ENCODE data around the gene GUCA2A. TPM values are rescaled to one million over a fixed set of nuclear protein-coding genes. Genes with fewer than 3 reads are reported as not detected.
A peak's percentile ranks its signal among the peaks of the same experiment; 100 is the strongest.

GUCA2A gene
- total RNA-seq, 1 experiment from 2014 or later: not detected

- DNase-seq: no peak
- Histone ChIP-seq H3K9ac (ENCODE audit: extremely low read depth, insufficient read length, low read length) (no peak overlapping the region), H2AK5ac (ENCODE audit: insufficient read length, low read length) (no peak overlapping the region), H4K8ac (replicated peaks; ENCODE audit: insufficient read length, low read depth, low read length) (no peak overlapping the region), H4K5ac (ENCODE audit: insufficient read length, low read depth, low read length) (no peak overlapping the region), H4K20me1 (ENCODE audit: control insufficient read depth, insufficient read depth, insufficient read length) (no peaks in the 10 kb centered on the region), H2BK5ac (ENCODE audit: insufficient read length, low read length) (no peak overlapping the region), H2BK20ac (ENCODE audit: low read depth, low read length, poor library complexity, severe bottlenecking) (no peak overlapping the region), H3K23me2 (ENCODE audit: insufficient read length, low read depth, low read length, poor library complexity, severe bottlenecking) (no peaks in the 10 kb centered on the region), H3K4ac (ENCODE audit: low read depth, low read length) (no peak overlapping the region), H2BK120ac (ENCODE audit: low read depth, low read length, poor library complexity, severe bottlenecking) (no peak overlapping the region), H2BK15ac (ENCODE audit: low read depth, low read length) (no peak overlapping the region), H3K56ac (ENCODE audit: insufficient read length, low read depth, low read length) (no peak overlapping the region), H3K23ac (ENCODE audit: insufficient read length, low read depth, low read length) (no peak overlapping the region), H3K79me1 (ENCODE audit: insufficient read depth, low read depth, low read length, poor library complexity, severe bottlenecking) (no peaks in the 10 kb centered on the region), H3K27me3 (ENCODE audit: insufficient read depth, low read length) (no peaks in the 10 kb centered on the region), H3K27ac (ENCODE audit: insufficient read length, low read depth, low read length) (no peak overlapping the region), H2BK12ac (ENCODE audit: insufficient read length, low read depth, low read length) (no peak overlapping the region), H4K91ac (ENCODE audit: insufficient read length, low read depth, low read length) (no peak overlapping the region), H2AFZ (ENCODE audit: low read length) (no peak overlapping the region), H3T11ph (ENCODE audit: low read length) (no peak overlapping the region), H3K18ac (ENCODE audit: insufficient read length, low read depth, low read length) (no peak overlapping the region), H3K4me2 (ENCODE audit: insufficient read depth, insufficient read length, low read length) (no peak overlapping the region), H3K9me3 (ENCODE audit: control insufficient read depth, low read depth, low read length) (no peaks in the 10 kb centered on the region), H3K79me2 (ENCODE audit: insufficient read depth, low read length) (no peaks in the 10 kb centered on the region), H3K4me1 (ENCODE audit: insufficient read depth, low read length) (no peaks in the 10 kb centered on the region), H3K14ac (ENCODE audit: insufficient read depth, low read length) (no peak overlapping the region)
- peaks cover 10% of the 10 kb centered on the region for H3K27me3 Mint-ChIP-seq (ENCODE audit: low read depth)
- no CpG with 5 or more reads among the region's 7 CpGs for WGBS (ENCODE audit: extremely low coverage, insufficient read length, low lambda C conversion rate)
- H3K27ac Mint-ChIP-seq: no peak overlapping the region; a peak in 1 of 7 replicates
- no peak overlapping the region for H3K4me3 Mint-ChIP-seq
- H3K36me3 Mint-ChIP-seq (ENCODE audit: insufficient read depth in 1 of 3, low read depth in 3 of 3): no peaks in the 10 kb centered on the region; a peak in 1 of 7 replicates
- peaks cover 0 to 5% of the 10 kb centered on the region in 2 experiments; a peak in 1 of 5 replicates for H3K9me3 Mint-ChIP-seq
- H3K4me1 Mint-ChIP-seq: no peaks in the 10 kb centered on the region
- peak; percentile 34; the same call in 2 of the 3 replicates for TF ChIP-seq CTCF (conservative IDR thresholded peaks at IDR 0.05)
Observed at GRCh38 chr1:42157667-42158066, 6.9 kb downstream of the GUCA2A start.

Measured in H9 (cell line).